ENCODE measurements around the gene SLC12A7.

Gene SLC12A7

GRCh38 chr5:1014346-1014745, 97.5 kb downstream of the SLC12A7 start:
- no peak for DNase-seq

- no peak for DNase-seq
Observed at GRCh38 chr5:1013948-1014301, 97.9 kb downstream of the SLC12A7 start.

- no peak for DNase-seq
Observed at GRCh38 chr5:1013238-1013947, 98.5 kb downstream of the SLC12A7 start.

- no peak for DNase-seq
Observed at GRCh38 chr5:1012900-1013237, 99.0 kb downstream of the SLC12A7 start.

GRCh38 chr5:1012313-1012841, 99.5 kb downstream of the SLC12A7 start:
- no peak for DNase-seq

GRCh38 chr5:1011741-1012312, 100.0 kb downstream of the SLC12A7 start:
- no peak for DNase-seq

- DNase-seq = no peak
Observed at GRCh38 chr5:1011226-1011631, 100.6 kb downstream of the SLC12A7 start.

- no peak for DNase-seq
Observed at GRCh38 chr5:1010641-1011046, 101.2 kb downstream of the SLC12A7 start.

- no peak for DNase-seq
Observed at GRCh38 chr5:1010181-1010510, 101.7 kb downstream of the SLC12A7 start.

GRCh38 chr5:1009359-1010180, 102.3 kb downstream of the SLC12A7 start:
- no peak for DNase-seq

- DNase-seq = no peak
Observed at GRCh38 chr5:1008451-1009358, 103.2 kb downstream of the SLC12A7 start, which contains the start of gene NKD2. Gene NKD2, plus strand, starts transcription at chr5:1008802. Its CDS starts 256 bp downstream, at chr5:1009058.

- no peak for DNase-seq
Observed at GRCh38 chr5:1007681-1008450, 104.0 kb downstream of the SLC12A7 start.

- no peak for DNase-seq
Observed at GRCh38 chr5:1007221-1007680, 104.6 kb downstream of the SLC12A7 start.

- DNase-seq = no peak
Observed at GRCh38 chr5:1006656-1007071, 105.2 kb downstream of the SLC12A7 start.

- no peak for DNase-seq
Observed at GRCh38 chr5:1005904-1006655, 105.8 kb downstream of the SLC12A7 start.

- DNase-seq = no peak
Observed at GRCh38 chr5:1005249-1005851, 106.5 kb downstream of the SLC12A7 start.

GRCh38 chr5:1004461-1005248, 107.2 kb downstream of the SLC12A7 start:
- DNase-seq = no peak

- DNase-seq = peak; percentile 77
Observed at GRCh38 chr5:1003296-1003937, 108.4 kb downstream of the SLC12A7 start.

- peak; percentile 43 for DNase-seq
Observed at GRCh38 chr5:1002836-1003235, 109.0 kb downstream of the SLC12A7 start.

GRCh38 chr5:1002271-1002546, 109.7 kb downstream of the SLC12A7 start:
- DNase-seq = no peak

Measured in NCI-H1417 treated with DMSO at 0.1 percent for 48 hours (cell line).